ENCODE data around the gene KCNIP4.

KCNIP4 gene

DNA sequence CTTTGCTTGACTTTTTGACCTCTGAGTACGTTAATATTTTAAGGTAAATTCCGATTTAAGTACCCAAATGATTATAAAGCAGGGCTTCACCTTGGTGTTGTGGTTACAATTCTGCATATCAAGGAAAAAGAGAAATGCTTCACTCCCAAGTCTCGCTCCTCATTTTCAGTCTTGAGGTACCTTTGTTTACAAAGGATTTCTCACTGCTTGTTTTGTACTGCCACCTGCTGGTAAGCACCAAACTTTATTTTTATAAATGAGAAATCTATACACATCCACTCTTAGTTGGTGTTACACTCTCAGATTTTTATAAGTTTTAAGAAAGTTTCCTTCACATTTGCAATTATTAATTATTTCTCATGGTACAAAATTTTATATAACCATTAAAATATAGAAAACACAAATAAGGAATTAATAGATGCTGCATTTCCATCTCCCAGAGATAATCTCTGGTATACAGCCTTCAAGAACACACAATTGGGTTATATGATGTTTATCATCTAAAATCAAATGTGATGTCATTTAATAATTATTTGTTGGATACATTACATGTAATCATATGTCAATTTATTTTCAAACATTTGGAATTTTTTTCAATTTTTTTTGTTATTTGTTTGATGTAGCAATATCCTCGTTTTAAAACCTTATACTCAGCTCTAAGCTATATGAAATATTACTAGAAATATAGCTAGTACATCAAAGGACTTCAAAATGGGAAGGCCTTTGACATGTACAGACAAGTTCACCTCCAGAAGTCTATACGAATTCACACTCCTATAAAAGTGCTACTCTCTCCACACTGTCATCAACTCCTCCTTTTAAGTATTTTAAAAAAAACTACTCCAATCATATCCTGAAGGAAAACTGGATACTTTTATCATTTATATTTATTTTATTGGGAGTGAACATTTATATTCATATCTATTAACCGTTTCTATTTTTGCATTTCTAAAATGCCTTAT, 179.9 kb downstream of the KCNIP4 start:
- in situ Hi-C loops (cut with MboI; ENCODE audit: low sequenced_read_pairs): no loop called here

DNA sequence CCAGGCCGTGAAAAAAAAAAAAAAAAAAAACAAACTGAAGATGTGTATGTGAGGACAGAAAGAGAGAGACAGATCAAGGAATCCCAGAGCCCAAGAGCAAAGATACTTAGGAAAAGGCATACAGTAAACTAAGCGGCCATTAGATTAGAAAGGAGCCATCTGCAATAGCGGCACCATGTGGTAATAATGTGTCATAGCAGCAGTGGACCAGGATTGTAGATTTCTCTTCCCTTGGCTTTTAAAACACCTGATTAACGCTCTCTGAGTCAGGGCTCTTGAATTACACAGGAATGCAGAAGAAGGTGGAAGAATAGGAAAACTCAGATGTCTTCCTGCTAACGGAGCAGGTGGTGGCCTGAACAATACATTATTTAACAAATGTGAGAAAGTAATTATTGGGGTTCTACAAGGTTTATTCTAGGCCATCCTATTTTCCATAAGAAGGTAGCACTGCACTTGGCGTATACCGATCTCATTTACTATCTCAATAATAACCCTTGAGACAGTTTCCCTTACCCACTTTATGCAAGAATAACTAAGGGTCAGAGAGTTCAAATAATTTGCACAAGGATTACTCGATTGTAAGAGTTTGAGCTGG, 182.7 kb downstream of the KCNIP4 start:
- in situ Hi-C loops (cut with MboI; ENCODE audit: low sequenced_read_pairs): no loop called here

DNA sequence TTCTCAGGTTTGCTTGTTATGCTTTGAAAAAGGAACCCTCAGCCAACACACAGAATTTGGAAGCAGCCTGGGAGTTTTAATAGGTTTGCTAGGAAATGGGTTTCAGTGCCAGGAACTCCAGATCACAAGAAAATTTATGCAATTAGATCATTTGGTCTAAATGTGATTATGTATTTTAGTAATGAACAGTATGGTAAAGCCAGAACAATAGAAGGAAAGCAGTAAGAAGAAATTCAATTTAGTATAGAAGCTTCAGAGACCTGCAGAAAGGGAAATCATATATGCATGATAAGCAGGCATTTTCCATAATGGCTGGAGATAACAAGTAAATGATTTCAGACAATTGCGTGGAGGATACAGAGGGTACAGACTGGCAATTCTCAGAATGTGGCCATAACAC, 184.7 kb downstream of the KCNIP4 start:
- in situ Hi-C loops (cut with MboI; ENCODE audit: low sequenced_read_pairs): no loop called here

DNA sequence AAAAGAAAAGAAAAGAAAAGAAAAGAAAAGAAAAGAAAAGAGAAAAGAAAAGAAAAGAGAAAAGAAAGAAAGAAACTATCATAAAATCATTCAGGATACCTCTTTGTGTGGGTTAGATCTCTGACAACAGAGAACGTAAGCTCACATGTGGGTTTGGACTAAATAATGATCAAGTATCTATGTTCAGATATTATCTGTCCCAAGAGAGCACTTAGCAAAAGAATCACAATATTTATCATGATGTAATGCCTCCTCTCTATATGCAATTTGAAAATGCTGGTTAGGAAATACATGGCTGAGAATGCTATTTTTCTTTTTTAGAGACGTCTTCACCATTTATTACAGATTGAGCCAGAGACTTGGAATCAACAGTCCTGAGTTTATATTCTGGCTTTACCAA, 191.3 kb downstream of the KCNIP4 start:
- in situ Hi-C loops (cut with MboI; ENCODE audit: low sequenced_read_pairs): no loop called here

DNA sequence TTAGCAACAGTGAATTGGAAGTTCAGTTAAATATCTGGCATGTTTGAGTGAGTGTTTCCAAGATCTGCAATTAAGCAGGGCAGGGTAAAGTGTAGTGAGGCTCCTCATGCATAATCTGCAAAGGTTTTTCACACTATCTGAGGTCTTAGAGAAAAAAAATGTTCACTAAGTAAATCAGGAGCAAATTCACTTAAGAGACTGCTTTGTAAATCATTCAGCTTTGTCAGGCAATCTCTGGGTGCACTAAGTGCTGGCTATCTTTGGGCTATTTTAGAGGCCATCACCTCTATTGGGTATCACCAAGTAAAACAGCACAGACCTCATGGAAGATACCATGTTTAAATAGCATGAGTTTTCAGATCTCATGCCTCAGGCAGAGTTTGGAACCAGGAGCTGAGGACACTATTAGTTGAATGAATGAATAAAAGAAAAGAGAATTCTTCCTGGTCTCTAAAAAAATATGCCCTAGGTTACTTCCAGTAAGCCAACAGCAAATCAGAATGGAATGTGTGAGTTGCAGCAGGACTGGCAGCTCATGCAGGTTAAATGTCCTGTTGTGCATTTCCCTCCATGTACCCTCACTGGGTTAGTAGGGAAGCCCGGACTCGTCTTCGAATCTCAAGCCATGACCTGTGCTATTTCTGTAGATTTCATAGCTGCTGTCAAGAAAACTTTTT, 195.3 kb downstream of the KCNIP4 start:
- in situ Hi-C loops (cut with MboI; ENCODE audit: low sequenced_read_pairs): no loop called here

DNA sequence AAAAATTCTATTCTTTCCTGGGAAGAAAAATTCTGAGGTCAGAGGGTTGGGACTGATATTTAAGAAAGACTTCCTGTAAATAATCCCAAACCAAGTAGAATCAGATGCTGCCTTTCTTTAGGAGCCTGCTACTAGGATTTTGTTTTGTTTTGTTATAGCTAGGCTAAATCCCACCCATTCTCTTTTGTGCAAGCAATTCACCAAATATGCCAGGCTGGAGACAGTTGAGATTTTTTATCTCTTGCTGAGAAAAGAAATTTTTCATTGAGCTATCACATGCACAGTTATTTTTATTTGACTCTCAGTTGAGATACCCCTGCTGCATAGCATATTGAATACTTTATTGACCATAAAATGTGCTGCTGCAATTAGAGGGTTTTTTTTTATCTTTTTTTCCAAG, 196.0 kb downstream of the KCNIP4 start:
- in situ Hi-C loops (cut with MboI; ENCODE audit: low sequenced_read_pairs): no loop called here

DNA sequence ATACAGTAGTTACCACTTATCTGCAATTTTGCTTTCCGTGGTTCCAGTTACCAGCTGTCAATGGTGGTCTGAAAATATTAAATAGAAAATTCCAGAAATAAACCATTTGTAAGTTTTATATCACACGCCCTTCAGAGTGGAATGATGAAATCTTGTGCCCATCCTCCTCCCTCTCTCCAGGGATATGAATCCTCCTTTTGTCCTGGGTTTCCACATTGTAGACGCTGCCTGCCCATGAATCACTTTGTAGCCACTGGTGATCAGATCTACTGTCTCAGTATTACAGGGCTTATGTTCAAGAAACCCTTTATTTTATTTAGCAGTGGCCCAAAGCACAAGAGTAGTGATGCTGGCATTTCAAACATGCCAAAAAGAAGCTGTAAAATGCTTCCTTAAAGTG, 198.6 kb downstream of the KCNIP4 start:
- in situ Hi-C loops (cut with MboI; ENCODE audit: low sequenced_read_pairs): no loop called here

DNA sequence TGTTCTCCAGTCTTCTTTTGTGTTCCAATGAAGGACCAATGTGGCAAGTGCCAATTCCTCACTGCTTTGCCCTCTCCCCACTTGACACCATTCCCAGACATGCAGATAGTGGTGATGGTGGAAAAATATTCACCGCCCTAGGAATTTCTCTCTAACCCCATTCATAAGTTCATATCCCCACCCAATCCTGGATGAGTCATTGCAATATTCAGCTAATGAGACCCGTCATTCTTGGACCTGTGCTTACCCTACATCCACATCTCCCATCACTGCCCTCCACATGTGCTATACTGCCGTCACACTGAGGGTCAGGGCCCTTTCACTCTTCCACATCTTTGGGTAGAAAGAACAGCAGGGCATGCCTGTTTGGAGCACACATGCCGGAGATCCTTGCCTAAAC, 199.2 kb downstream of the KCNIP4 start:
- in situ Hi-C loops (cut with MboI; ENCODE audit: low sequenced_read_pairs): no loop called here

DNA sequence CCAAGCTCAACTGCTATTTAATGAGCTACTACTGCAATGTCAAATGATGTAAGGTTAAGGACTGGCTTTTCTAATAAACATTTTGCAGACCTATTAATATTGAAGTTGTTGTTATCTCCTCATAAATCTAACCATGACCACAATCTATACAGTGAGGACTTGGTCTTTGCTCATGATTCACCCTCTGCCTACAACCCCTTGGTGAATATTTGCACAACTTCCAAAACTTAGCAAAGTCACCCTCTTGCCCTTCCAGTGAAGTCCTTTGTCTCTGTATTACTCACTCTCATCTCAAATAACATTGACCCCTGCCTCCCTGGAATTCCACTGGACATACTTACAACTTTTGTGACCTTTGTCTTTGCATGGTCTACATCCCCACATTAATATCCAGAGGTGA, 204.5 kb downstream of the KCNIP4 start:
- in situ Hi-C loops (cut with MboI; ENCODE audit: low sequenced_read_pairs): no loop called here

DNA sequence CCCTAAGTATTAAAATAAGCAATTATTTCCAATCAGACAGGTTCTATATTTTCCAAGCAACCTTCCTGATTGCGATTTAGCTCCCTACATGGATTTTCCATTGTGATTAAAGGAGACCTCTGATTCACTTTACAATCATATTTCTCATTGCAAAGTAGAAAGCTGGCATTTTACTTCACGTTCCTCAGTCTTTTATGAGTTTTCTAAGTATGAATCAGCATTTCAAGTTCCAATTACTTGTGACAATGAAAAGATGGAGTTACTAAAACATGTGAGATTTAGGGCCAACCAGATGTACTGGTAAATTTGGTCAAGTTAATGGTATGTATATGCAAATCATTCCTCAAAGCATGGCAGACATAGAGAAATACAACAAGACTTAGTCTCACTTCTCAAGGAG, 206.2 kb downstream of the KCNIP4 start:
- in situ Hi-C loops (cut with MboI; ENCODE audit: low sequenced_read_pairs): no loop called here

DNA sequence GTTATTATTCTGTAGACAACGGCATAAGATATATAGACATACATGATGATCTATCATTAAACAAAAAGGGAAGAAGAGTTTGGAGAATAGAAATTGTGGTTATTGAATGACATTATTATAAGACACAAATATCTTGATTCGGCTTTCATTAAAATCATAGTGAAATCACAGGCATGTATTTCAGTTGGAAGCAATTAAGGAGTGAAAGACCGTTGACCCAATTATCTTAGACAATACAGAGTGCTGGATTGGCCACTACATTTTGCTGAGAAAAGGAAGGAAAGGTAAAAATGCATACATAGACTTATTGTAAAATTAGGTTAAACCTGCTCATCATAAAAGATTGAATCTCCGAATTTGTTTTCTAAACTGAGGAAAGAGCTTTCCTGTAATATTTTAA, 209.8 kb downstream of the KCNIP4 start:
- in situ Hi-C loops (cut with MboI; ENCODE audit: low sequenced_read_pairs): no loop called here

DNA sequence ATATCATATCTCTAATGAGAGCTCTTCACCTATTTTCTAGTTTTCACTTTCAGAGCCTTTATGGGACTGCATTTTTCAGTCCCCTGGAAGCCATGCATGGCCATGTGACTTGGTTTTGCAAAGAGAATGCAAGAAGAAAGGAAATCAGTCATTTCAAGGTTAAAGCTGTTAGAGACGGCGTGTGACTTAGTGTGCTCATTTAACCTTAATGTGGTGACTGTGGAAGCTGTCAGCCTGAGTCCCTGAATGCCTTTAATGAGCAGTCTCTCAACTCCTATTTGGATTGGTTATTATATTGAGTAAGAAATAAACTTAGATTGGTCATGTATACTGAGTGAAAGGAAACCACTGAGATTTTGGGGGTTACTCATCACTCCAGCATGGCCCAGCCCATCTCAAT, 212.7 kb downstream of the KCNIP4 start:
- in situ Hi-C loops (cut with MboI; ENCODE audit: low sequenced_read_pairs): no loop called here

DNA sequence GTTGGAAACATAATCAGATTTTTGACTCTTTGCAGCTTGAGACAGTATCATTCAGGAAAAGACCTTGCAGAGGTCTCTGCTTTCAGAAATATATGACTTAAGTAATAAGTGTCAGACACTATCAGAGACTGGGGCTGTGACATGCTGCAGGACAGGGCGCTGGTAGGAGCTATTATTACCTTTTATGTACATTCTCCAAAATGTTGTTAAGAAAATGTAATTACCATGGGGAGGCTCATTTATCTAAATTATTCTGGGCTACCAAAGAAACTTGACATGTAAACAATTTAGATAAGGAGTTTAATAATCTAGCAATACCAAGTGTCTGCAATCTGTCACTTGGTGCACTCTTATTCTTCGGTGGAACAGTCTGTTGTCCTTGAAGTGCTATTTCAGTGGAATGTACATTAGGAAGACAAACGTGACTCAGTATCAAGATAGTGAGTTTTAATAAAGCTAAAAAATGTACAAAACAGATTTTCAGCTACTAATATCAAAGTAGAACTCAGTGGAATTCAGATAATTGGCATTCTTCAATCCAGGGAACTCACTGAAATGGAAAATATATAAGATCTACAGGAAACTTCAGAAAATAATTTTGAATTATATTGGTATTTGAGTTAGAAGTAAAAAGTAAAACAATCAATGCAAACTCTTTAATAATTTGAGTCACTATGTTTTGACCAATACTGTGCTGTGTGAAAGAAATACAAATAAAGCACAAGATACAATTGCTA, 214.5 kb downstream of the KCNIP4 start:
- in situ Hi-C loops (cut with MboI; ENCODE audit: low sequenced_read_pairs): no loop called here

DNA sequence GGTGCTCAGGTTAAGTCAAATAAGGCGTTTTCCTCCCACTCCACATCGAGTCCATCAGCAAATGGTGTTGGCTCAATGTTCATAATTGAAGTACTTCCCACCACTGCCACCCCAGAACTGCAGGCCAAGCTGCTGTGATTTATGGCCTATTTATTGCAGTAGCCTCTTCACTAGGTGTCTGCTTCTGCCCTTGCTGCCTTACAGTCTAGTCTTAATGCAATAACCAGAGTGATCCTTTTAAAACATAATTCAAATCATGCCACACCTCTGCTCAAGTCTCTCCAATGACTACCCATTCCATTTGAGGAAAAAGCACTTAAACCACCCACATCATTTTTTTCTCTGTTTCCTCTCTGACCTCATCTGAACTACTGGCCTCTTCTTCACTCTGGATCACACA, 220.3 kb downstream of the KCNIP4 start:
- in situ Hi-C loops (cut with MboI; ENCODE audit: low sequenced_read_pairs): no loop called here

DNA sequence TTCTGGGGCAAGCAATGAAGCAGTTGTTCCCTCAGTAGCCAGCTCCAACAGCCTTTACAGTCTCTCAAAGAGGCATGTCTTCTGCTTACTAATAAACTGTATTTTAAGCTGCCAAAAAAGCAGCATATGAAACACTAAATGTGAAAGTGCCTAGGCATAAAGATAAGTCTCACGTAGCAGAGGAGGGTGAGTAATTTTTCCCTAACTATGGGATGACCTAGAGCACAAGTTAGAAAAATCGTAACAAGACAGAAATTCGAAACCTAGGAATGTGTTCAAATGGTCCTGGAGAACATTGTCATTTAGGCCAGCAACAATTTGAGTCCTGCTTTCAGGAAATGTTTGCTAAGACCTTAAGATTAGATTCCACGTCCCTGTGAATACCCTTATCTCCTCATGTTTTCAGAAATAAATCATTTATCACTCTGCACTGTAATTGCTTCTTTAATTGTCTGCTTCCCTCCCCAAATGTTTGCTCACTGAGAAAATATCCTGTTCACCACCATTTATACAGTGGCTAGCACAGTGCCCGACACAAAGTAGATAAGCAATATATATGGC, 222.2 kb downstream of the KCNIP4 start:
- in situ Hi-C loops (cut with MboI; ENCODE audit: low sequenced_read_pairs): no loop called here

DNA sequence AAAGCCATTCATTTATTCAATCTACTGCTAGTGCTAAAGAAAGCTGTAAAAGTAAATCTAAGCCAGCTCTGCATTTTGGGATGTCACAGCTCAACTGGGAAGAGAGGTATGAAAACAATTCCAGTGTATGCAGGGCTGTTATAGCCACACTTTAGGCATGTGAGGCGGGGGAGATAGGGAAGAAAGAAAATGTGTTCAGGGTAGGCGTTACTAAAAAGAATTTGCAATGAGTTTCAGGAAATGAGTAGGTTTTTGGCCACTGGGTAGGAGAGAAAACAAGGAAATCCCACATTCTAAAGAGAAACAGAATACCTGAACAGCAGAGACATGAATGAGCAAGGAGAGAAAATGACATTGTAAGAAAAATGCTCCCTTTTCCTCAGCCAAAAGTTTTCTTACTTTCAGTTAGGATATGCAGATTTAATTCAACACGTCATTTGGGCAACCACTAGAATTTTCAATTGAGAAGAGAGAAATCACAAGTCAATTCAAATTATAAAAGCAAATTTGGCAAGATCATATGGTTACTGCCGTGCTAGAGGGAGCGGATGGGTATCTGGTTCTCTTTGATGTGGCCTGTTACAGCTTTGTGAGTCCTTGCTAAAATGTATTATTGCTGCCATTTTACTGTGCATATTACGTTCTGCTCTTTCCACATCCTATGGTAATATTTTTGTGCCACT, 226.3 kb downstream of the KCNIP4 start:
- in situ Hi-C loops (cut with MboI; ENCODE audit: low sequenced_read_pairs): no loop called here

DNA sequence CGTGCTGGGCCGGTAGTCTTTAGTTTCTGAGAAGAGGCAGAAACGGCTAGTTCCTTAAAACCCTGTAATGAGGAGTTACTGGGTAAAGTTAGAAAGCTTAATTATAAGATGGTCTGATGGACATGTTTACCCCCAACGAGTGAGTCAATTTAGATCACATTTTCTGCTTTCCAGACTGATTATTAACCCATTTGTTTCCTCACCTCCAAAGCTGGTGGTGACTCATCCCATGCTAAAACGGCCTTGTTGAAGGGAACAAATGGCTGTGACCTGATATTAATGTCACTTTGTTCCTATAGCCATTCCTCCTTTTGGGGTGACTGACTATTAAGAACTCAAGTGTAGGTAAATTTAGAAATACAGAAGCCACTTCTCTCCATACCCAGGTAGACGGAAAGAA, 232.0 kb downstream of the KCNIP4 start:
- in situ Hi-C loops (cut with MboI; ENCODE audit: low sequenced_read_pairs): no loop called here

DNA sequence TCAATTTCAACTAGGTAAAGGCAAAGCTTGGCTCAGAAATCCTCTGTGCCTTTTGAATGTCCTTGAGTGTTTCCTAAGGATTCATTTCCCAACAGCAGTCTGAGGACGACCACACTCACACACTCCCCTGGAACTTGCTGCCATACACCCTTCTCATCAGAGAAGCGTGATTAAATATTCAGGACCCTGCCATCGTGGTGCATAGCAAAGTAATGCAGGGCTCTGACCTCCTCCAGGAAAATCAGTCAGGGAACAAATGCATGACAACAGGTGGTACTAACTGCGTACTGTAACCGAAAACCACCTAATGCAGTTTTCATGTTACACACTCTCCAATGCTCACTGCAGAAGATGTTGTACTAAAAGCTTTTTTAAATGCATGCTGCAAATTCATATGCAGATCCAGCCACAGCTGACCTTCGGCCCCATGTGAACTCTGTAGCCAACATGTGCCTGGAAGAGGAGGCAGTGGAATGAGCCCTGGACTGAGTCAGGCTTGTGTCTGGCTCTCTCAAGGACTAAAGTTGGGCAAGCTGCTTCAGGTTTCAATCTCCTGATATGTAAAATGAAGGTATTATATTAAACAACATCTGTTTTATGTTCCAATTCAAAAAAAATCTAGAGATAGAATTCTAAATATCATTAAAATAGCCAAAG, 238.3 kb downstream of the KCNIP4 start:
- in situ Hi-C loops (cut with MboI; ENCODE audit: low sequenced_read_pairs): no loop called here

DNA sequence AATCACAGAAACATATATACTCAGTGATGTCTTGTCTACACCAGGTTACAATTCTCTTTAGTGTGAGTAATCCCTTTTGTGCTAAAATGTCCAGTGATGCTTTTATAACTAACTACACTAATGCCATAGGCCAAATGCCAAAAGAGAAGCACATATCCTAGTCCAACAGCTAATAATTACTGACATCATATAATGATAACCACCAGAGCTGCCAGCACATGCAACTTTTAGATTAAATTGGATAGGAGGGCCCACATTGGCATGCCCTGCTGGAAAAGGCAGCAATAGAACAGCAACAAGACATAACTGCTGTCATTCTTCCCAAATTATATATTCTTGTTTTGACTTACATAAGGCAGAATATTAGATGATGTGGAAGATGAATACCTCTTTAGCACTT, 238.8 kb downstream of the KCNIP4 start:
- in situ Hi-C loops (cut with MboI; ENCODE audit: low sequenced_read_pairs): no loop called here

DNA sequence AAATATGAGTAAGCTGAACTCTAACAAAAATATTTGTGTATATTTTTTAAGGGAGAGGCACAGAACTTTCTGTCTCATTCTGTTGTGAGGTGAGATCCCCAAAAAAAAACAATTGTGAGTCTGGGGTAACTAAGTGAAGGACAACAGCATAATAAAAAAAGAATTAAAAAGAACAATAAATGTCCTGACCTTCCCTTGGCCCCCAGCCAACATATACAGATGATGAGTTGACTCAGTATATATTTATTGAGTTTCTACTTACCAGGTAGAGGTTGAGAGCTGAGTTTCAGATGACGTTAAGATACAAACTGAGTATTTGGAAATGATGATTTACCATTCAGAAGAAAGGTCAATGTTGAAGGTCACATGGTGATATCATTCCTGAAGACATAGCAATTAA, 239.5 kb downstream of the KCNIP4 start:
- in situ Hi-C loops (cut with MboI; ENCODE audit: low sequenced_read_pairs): no loop called here
